ENCODE results near the gene BRDT.

BRDT gene

DNA sequence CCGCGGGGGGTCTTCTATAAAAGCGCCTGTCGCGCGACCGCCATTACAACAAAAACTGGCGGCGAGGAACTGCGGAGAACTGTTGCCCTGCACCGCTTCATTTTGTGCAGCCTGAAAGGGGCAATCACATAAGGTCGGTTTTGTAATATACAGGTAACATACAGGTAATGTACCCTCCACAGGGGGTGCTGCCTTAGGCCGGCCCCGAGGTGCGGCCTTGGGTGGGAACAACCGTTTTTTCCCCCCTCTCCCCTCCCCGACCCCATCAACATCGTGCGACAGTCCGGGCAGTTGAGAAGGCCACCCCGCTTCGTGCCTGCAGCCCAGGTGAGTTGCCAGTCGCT, at the start of gene BRDT:
Gene BRDT, plus strand, starts transcription at position 46 of the 344 bp plus-strand sequence. CDS start 13,354 bp downstream, outside the sequence.
- no peak for TF ChIP-seq CTCF (IDR thresholded peaks at IDR 0.05; ENCODE audit: insufficient read depth, missing control alignments)
- no peak for FAIRE-seq
- DNase-seq (ENCODE audit: insufficient read length, low spot score), result no peak

GRCh38 chr1:91900562-91900961, 48.6 kb upstream of the BRDT start:
- FAIRE-seq (no peak), DNase-seq (ENCODE audit: insufficient read length, low spot score) (no peak)

GRCh38 chr1:91901231-91901630, 48.0 kb upstream of the BRDT start:
- FAIRE-seq (no peak), DNase-seq (ENCODE audit: insufficient read length, low spot score) (no peak)
- no peak for TF ChIP-seq CTCF (IDR thresholded peaks at IDR 0.05; ENCODE audit: insufficient read depth, missing control alignments)

More at GRCh38 chr1:91900562-91900961, 48.6 kb upstream of the BRDT start:
- no peak for TF ChIP-seq CTCF (IDR thresholded peaks at IDR 0.05; ENCODE audit: insufficient read depth, missing control alignments)

- TF ChIP-seq CTCF (IDR thresholded peaks at IDR 0.05; ENCODE audit: insufficient read depth, missing control alignments), result no peak
- no peak for DNase-seq (ENCODE audit: insufficient read length, low spot score)
- no peak for FAIRE-seq
Measured at GRCh38 chr1:91912266-91912665, 36.9 kb upstream of the BRDT start.

DNA sequence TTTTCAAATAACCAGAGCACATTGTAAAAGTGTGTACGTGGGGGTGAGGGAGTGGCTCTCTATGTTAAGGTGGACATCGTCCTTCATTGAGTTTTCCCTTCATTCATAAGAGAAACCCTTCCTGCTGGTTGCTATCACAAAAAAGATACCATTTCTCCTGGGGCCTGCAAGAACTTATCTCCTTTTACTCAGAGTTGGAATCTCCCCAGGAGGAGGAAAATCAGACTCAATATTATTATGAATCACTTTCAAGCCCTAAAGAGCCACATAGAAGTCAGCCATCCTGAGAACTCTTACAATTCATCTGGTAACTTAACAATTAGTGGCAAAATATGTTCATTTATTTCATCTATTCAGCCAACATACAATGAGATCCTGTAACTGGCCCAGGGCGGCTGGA, 36.2 kb upstream of the BRDT start:
- DNase-seq (ENCODE audit: insufficient read length, low spot score), result no peak
- FAIRE-seq, result no peak
- no peak for TF ChIP-seq CTCF (IDR thresholded peaks at IDR 0.05; ENCODE audit: insufficient read depth, missing control alignments)

- FAIRE-seq (no peak), DNase-seq (ENCODE audit: insufficient read length, low spot score) (no peak)
- TF ChIP-seq CTCF (IDR thresholded peaks at IDR 0.05; ENCODE audit: insufficient read depth, missing control alignments), result no peak
Measured at GRCh38 chr1:91916046-91916445, 33.2 kb upstream of the BRDT start.

DNA sequence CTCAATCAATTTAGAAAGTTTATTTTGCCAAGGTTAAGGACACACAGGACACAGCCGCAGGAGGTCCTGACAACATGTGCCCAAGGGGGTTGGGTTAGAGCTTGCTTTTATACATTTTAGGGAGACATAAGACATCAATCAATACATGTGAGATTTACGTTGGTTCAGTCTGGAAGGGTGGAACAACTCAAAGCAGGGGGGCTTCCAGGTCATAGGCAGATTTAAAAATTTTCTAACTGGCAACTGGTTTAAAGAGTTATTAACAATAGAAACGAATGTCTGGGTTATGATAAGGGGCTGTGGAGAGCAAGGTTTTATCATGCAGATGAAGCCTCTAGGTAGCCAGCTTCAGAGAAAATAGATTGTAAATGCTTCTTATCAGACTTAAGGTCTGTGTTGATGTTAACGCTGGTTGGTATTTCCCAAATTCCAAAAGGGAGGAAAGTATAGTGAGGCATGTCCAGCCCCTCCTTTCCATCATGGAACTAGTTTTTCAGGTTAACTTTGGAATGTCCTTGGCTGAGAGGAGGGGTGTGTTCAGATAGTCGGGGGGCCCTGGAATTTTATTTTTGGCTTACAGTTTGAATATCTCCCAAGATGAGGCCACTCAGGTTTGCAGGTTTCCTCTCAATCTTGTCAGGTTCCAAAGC, 32.3 kb upstream of the BRDT start:
- FAIRE-seq (no peak), DNase-seq (ENCODE audit: insufficient read length, low spot score) (no peak)
- no peak for TF ChIP-seq CTCF (IDR thresholded peaks at IDR 0.05; ENCODE audit: insufficient read depth, missing control alignments)
